Activated CD4-positive, CD25-positive, alpha-beta regulatory T cell (primary cell): Measurements from ENCODE around the gene KRTAP4-5.
"Not testable (repeated sequence)": the region's sequence is repeated elsewhere in the genome, so short reads cannot be mapped to it uniquely, and the experiment has no call there.

Source experiments
- DNase-seq, 4 experiments: peaks; one replicate each; lab custom pipeline; 2025; lab: John Stamatoyannopoulos, UW

The KRTAP4-5 gene

DNA sequence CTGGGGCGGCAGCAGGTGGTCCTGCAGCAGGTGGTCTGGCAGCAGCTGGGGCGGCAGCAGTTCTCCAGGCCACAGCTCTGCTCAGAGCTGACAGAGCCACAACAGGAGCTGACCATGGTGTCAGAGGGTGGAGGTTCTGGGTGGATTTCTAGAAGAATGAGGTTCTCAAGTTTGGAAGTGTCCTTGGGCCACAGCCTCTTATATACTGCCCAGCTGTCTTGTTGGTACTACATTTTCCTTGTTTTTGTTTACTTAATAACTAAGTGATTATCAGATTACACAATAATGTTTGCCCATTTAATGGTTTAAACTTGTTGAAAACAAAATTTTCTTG lies at the start of gene KRTAP4-5:
Gene KRTAP4-5, minus strand, starts transcription at position 174 of the 334 bp plus-strand sequence. Its CDS starts 58 bp downstream, at position 116.
- DNase-seq, result no peak

DNA sequence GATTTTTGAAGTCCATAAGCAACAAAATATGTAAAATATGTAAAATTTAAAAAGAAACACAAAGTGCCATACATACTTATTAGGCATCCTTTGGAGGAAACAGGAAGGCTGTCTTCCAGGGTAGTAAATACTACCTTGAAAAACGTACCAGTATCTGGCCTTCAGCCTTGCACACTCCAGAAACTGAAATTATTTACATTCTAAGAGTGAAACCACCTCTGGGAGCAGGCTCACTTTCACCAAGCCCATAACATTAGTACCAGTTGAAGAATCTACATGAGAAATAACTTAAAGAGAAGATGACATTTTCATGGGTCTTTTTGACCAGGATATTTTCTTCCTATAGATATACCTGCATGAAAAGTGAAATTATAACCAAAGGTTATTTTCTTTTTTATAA lies 46.4 kb upstream of the KRTAP4-5 start:
- no peak for DNase-seq

- no peak for DNase-seq
Observed at GRCh38 chr17:41190328-41190727, 40.7 kb upstream of the KRTAP4-5 start.

GRCh38 chr17:41189837-41190318 lies 40.3 kb upstream of the KRTAP4-5 start, which contains the start of gene KRTAP9-1:
Gene KRTAP9-1 (plus strand): TSS chr17:41189887. CDS start chr17:41189887, 0 bp downstream.
- not testable (repeated sequence) for DNase-seq

GRCh38 chr17:41186872-41187271 lies 37.2 kb upstream of the KRTAP4-5 start:
- no peak for DNase-seq

- DNase-seq, result no peak
Observed at GRCh38 chr17:41185001-41185400, 35.4 kb upstream of the KRTAP4-5 start.

DNA sequence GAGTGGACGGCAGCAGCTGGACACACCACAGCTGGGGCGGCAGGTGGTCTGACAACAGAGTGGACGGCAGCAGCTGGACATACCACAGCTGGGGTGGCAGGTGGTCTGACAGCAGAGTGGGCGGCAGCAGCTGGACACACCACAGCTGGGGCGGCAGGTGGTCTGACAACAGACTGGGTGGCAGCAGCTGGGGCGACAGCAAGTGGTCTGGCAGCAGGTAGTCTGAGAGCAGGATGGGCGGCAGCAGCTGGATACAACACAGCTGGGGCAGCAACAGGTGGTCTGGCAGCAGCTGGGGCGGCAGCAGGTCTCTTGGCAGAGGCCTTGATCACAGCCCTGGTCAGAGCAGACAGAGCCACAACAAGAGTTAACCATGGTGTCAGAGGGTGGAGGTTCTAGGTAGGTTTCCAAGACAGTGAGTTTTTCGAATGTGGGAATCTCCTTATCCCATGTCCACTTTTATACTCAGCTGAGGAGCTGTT lies 34.9 kb upstream of the KRTAP4-5 start, which contains the start of gene KRTAP4-1:
Gene KRTAP4-1, minus strand, starts transcription at position 432 of the 482 bp plus-strand sequence. Its CDS starts 57 bp downstream, at position 375.
- DNase-seq, result no peak

DNA sequence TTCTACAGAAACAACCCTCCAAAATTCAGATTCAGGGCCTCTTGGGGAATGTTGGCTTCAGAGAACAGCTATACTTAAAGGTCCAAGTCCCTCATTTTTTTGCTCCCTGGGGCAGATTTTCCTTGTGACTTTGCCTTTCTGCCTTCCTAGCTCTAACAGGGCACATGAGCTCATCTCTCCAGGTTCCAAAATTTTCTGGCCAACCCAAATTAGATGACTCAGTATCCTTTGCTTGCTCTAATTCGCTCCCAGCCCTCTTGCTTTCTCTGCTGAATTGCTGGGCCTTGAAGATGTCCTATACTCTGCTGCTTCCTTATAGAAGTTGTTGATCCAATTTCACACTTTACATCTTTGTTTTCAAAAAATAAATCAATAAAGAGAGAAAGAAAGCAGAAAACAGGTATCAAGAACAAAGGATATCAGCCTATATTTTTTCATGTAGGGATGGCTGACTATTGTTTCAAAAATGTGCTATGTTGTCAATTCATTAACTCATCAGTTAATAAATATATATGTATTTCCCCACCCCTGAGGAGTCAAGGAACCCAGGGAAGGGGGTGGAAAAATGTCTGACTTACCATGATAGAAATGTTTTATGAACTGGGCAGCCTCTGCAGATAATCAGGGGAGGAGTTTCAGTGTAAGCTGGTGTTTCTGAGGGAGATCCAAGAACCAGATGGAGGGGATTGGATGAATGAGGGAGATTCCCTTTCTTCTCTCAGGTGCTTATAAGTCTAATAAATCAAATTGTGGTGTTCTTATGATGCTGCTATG lies 29.4 kb upstream of the KRTAP4-5 start:
- no peak for DNase-seq

- no peak for DNase-seq
Observed at GRCh38 chr17:41178341-41178740, 28.7 kb upstream of the KRTAP4-5 start.

- no peak for DNase-seq
Observed at GRCh38 chr17:41177727-41178271, 28.2 kb upstream of the KRTAP4-5 start, which contains the start of gene KRTAP4-2. Gene KRTAP4-2 (minus strand): TSS chr17:41178221. CDS start chr17:41178164, 57 bp downstream.

GRCh38 chr17:41176744-41177387 lies 27.2 kb upstream of the KRTAP4-5 start:
- DNase-seq, result no peak

DNA sequence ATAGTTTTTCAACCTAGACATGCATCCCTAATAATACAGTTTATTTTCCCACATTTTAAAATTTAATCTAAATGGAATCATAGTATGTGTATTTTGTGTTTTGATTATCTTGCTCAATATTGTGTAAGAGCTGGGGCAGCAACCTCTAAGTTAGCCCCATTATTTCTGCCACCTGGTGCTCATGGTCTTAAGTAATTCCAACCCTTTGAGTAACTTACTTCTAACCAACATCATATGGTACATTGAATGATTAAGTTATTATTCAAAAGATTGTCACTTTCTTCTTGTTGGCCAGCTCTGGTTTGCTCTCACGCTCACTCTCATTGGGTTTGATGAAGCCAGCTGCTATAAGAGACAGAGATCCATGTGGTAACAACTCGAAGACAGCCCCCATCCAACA lies 22.3 kb upstream of the KRTAP4-5 start:
- DNase-seq, result no peak

DNA sequence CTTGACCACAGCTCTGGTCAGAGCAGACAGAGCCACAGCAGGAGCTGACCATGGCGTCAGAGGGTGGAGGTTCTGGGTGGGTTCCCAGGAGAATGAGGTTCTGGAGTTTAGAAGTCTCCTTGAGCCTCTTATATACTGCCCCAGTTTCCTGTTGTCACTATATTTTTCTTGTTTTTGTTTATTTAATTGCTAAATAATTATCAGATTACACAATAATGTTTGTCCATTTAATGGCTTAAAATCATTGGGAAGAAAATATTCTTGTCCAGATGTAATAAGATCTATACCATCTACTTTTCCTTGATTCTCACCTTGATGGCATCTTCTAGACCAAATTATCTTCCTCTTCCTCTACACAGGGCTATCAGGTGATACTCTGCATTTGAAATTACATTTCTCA lies 18.5 kb upstream of the KRTAP4-5 start, which contains the start of gene KRTAP4-3:
Gene KRTAP4-3, minus strand, starts transcription at position 101 of the 400 bp plus-strand sequence. Its CDS starts 49 bp downstream, at position 52.
- DNase-seq, result no peak

- no peak for DNase-seq
Observed at GRCh38 chr17:41167561-41167960, 17.9 kb upstream of the KRTAP4-5 start.

DNA sequence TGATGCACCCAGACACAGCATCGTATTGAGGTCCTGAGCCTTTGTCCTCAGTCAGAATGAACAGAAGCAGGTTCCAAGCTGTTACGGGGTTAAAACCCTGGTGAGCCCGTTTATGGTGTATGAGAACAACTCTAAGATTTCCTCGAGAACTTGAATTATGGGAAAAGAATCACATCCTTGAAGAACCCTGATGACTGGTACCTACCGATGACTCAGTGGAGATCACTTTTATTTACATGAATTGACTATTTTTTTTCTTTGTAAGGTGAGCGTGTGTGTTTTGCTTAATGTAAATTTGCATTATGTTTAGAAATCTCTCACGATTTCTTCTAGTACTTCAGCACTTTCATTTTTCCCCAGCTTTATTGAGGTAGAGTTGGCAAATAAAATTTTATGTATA lies 14.2 kb upstream of the KRTAP4-5 start:
- DNase-seq, result no peak

GRCh38 chr17:41160648-41161047 lies 11.0 kb upstream of the KRTAP4-5 start, which contains the start of gene KRTAP4-4:
Gene KRTAP4-4 (minus strand): TSS chr17:41160748. CDS start chr17:41160691, 57 bp downstream.
- no peak for DNase-seq

DNA sequence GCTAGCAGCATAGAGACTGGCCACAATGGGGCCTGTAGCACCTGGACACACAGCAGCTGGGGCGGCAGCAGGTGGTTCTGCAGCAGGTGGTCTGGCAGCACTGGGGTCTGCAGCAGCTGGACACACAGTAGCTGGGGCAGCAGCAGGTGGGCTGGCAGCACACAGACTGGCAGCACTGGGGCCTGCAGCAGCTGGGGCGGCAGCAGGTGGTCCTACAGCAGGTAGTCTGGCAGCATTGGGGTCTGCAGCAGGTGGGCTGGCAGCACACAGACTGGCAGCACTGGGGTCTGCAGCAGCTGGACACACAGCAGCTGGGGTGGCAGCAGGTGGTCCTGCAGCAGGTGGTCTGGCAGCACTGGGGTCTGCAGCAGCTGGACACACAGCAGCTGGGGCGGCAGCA lies 10.6 kb upstream of the KRTAP4-5 start:
- DNase-seq, result not testable (repeated sequence)

GRCh38 chr17:41153856-41154255 lies 4.2 kb upstream of the KRTAP4-5 start:
- DNase-seq, result no peak

GRCh38 chr17:41151525-41151924 lies 1.9 kb upstream of the KRTAP4-5 start:
- no peak for DNase-seq

GRCh38 chr17:41150026-41150425 lies 401 bp upstream of the KRTAP4-5 start:
- DNase-seq, result no peak

DNA sequence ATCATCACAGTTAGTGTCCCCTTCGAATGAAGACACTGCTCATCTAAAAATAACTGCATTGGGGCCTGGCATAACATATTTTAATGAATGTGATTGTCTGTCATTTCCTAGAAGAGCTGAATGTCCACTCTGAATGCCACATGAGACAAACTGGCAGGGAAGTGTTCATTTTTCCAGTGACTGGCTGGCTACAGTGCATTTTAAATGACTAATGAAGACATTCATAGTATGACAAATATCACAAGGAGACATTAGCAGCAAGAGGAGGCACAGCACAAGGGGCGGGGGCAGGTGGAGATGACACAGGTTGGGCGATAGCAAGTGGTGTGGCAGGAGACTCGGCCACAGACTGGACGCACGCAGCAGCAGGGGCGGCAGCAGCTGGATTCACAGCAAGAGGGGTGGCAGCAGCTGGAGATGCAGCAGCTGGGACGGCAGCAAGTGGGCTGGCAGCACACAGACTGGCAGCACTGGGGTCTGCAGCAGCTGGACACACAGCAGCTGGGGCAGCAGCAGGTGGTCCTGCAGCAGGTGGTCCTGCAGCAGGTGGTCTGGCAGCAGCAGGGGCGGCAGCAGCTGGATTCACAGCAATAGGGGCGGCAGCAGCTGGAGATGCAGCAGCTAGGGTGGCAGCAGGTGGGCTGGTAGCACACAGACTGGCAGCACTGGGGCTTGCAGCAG lies 514 bp downstream of the KRTAP4-5 start:
- DNase-seq, result not testable (repeated sequence)
